ENCODE results near the gene SCN2B.

SCN2B gene

GRCh38 chr11:118153976-118154375, 22.5 kb downstream of the SCN2B start:
- DNase-seq (ENCODE audit: low read depth in 2 of 2): no peak

GRCh38 chr11:118153516-118153915, 22.9 kb downstream of the SCN2B start:
- no peak for DNase-seq (ENCODE audit: low read depth in 2 of 2)

GRCh38 chr11:118152552-118153471, 23.6 kb downstream of the SCN2B start, which contains the start of gene SCN4B:
Gene SCN4B (minus strand): TSS chr11:118152823. CDS start chr11:118152673, 150 bp downstream.
- DNase-seq (ENCODE audit: low read depth in 2 of 2): no peak

- no peak for DNase-seq (ENCODE audit: low read depth in 2 of 2)
These were observed 24.4 kb downstream of the SCN2B start for GRCh38 chr11:118152020-118152551.

GRCh38 chr11:118151431-118151830, 25.0 kb downstream of the SCN2B start:
- no peak for DNase-seq (ENCODE audit: low read depth in 2 of 2)

GRCh38 chr11:118149493-118149892, 26.9 kb downstream of the SCN2B start:
- DNase-seq (ENCODE audit: low read depth in 2 of 2): no peak

- DNase-seq (ENCODE audit: low read depth in 2 of 2): no peak
These were observed 27.6 kb downstream of the SCN2B start for GRCh38 chr11:118148856-118149255.

GRCh38 chr11:118148240-118148639, 28.2 kb downstream of the SCN2B start:
- DNase-seq (ENCODE audit: low read depth in 2 of 2): no peak

GRCh38 chr11:118147502-118147901, 28.9 kb downstream of the SCN2B start:
- DNase-seq (ENCODE audit: low read depth in 2 of 2): no peak

GRCh38 chr11:118146554-118146953, 29.9 kb downstream of the SCN2B start:
- DNase-seq (ENCODE audit: low read depth in 2 of 2): no peak

GRCh38 chr11:118145285-118146227, 30.9 kb downstream of the SCN2B start:
- peak; percentile 64 to 72 for DNase-seq (ENCODE audit: low read depth in 2 of 2)

GRCh38 chr11:118144301-118145268, 31.9 kb downstream of the SCN2B start:
- DNase-seq (ENCODE audit: low read depth in 2 of 2): no peak

GRCh38 chr11:118143661-118144185, 32.7 kb downstream of the SCN2B start:
- DNase-seq (ENCODE audit: low read depth in 2 of 2): no peak

GRCh38 chr11:118142809-118143208, 33.6 kb downstream of the SCN2B start:
- no peak for DNase-seq (ENCODE audit: low read depth in 2 of 2)

GRCh38 chr11:118142081-118142480, 34.4 kb downstream of the SCN2B start:
- DNase-seq (ENCODE audit: low read depth in 2 of 2): no peak

GRCh38 chr11:118139578-118139977, 36.9 kb downstream of the SCN2B start:
- no peak for DNase-seq (ENCODE audit: low read depth in 2 of 2)

- no peak for DNase-seq (ENCODE audit: low read depth in 2 of 2)
These were observed 37.5 kb downstream of the SCN2B start for GRCh38 chr11:118138839-118139420.

GRCh38 chr11:118136801-118137200, 39.6 kb downstream of the SCN2B start:
- no peak for DNase-seq (ENCODE audit: low read depth in 2 of 2)

GRCh38 chr11:118136341-118136740, 40.1 kb downstream of the SCN2B start:
- DNase-seq (ENCODE audit: low read depth in 2 of 2): no peak

GRCh38 chr11:118135796-118136165, 40.7 kb downstream of the SCN2B start:
- no peak for DNase-seq (ENCODE audit: low read depth in 2 of 2)
